GM21390 (cell line): ENCODE data around the gene PDE4D.
"Not testable (repeated sequence)": the region's sequence is repeated elsewhere in the genome, so short reads cannot be mapped to it uniquely, and the experiment has no call there.

ENCODE experiments used
- ATAC-seq: cut with Tn5 transposase; IDR thresholded peaks from one replicate; pipeline ENCODE4 v1.9.1; 2021; ENCODE audit not compliant: unreplicated experiment

PDE4D gene

DNA sequence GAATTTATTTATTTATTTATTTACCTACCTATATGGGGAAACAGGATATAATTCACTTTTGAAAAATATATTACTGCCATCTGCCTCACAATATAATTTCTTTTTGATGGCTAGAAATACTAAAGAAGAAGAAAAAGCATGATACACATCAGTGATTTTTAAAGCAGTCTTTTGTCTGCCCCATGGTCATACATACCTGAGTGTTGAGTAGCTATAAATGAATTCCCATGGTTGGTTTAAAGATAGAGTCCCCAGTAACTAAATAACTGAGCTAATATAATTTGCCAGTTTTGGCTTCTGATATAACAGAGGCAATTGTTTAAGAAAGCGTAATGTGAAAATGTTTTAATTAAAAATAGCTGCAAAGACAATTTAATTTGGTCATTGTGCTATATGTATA is 447.8 kb downstream of the PDE4D start:
- no peak for ATAC-seq

- ATAC-seq, result no peak
These were observed 454.2 kb downstream of the PDE4D start for GRCh38 chr5:59439303-59439702.

- ATAC-seq, result no peak
These were observed 456.4 kb downstream of the PDE4D start for GRCh38 chr5:59437176-59437575.

DNA sequence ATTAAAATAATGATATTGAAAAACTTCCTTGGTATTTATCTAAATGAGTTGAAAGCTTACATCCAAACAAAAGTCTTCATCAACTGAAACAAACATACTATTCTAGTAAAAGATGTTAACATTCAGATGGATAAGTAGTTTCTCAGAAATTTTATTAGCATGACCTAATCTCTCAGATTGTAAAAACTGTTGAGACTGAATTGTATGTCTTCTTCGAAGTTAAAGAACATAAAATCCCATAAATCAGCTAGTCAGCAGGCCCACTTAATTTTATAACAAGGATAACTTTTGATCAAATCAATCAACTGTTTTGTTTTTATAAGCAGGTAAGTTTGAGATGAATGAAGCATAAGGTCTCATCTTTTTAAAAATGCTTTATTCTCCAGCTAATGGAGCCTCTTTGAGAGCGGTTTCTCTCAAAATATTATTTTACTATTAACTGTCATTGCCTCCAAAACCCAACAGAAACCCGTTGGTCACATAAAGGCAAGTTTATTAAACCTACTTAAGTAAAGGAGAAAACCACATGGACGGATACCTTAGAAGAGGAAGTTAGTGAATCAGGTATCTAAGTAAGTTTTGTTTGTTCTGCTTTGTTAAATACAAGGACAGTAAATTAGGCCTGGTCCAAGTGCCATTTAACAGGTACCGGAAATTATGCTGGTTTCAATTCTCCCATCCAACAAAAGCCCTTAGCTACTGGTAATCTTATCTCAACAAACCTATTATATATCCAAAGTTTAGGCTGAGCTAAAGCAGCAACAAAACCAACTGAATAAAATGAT is 457.0 kb downstream of the PDE4D start:
- no peak for ATAC-seq

DNA sequence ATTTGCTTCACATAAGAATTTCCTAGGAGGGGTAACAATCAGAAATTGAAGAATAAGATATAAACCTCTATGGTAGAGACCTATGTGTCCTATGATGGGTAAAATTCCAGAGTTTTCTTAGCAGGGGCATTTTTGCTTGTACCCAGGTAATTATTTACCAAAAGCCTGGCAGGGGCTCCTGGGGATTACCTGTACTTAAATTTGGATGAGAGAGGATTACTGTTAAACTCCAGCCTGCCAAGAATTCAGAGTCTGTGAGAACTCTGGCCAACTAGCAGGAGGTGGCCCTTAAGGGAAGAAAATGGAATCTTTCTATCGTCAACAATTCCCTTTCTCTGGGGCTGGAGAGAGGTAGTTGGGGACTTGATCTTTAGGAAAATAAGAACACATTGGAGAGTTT is 460.4 kb downstream of the PDE4D start:
- no peak for ATAC-seq

DNA sequence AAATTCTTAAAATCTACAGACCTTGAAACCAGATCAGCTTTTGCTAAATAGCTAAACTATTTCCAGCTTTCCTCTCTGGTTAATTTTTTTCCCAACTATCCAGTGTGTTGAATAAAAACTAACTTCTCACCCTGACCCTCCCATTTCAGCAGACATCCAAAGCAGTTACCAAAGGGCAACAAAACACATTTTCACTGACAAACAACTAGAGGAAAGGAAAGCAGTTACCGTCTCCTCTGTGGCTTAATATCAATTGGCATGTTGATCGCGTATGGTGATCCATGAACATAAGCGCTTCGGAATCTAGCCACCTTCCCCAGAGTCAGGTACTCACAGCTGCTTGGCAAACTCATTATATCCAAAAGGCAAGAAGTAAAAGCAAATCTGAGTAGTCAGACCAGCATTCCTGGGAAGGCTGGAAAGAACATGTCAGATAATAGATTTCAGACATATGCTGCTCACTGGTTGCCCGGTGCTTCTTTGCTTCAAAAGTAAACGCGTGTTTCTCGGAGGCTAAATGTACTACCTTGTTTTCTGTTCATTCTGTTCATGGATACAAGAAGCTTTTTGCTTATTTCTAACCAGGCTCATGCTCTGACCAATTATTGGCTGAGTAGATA is 463.4 kb downstream of the PDE4D start:
- no peak for ATAC-seq

- no peak for ATAC-seq
These were observed 465.1 kb downstream of the PDE4D start for GRCh38 chr5:59428391-59428790.

DNA sequence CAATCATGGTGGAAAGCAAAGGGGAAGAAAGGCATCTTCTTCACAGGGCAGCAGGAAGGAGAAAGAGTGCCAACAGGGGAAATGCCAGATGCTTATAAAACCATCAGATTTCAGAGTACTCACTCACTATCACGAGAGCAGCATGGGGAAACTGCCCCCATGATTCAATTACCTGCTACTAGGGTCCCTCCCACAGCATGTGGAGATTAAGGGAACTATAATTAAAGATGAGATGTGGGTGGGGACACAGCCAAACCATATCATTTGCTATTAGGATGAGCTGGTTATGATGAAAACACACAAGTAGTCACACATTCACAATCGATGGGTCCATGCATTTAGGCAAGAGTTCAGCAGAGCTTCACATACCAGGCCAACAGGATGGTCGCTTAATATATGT is 469.0 kb downstream of the PDE4D start:
- no peak for ATAC-seq

DNA sequence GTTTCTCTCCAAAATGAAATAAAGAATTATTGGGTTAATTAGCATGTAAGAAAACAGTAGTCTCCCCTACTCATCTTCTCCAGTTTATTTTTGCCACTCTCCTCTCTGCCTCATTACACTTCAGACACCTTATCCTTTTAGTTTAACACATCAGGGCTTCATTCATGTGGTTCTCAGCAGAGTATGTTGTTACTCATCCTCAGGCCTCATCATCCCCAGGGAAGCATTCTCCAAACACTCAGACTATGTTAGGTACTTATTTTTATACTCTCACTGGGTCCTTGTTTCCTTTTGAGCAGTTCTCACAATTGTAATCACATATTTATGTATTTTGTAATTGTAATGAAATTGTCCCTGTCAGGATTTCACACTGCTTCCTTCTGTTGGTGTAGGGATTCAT is 470.5 kb downstream of the PDE4D start:
- ATAC-seq, result no peak

GRCh38 chr5:59421986-59422941 is 471.3 kb downstream of the PDE4D start:
- no peak for ATAC-seq

- no peak for ATAC-seq
These were observed 472.9 kb downstream of the PDE4D start for GRCh38 chr5:59420596-59420995.

DNA sequence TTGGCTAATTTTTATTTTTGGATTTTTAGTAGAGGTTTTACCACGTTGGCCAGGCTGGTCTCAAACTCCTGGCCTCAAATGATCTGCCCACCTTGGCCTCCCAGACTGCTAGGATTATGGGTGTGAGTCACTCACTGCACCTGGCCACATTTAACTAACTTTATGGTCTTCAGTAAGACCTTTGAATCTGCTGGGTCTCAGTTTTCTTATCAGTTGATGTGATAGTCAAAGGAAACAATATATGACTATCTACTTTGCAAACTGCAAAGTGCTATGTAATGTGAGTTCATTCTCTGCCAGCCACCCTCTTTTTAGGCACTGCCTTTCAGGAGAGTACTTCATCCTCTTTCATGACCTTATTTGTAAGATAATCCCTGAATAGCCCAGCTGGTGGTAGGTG is 474.7 kb downstream of the PDE4D start:
- no peak for ATAC-seq

DNA sequence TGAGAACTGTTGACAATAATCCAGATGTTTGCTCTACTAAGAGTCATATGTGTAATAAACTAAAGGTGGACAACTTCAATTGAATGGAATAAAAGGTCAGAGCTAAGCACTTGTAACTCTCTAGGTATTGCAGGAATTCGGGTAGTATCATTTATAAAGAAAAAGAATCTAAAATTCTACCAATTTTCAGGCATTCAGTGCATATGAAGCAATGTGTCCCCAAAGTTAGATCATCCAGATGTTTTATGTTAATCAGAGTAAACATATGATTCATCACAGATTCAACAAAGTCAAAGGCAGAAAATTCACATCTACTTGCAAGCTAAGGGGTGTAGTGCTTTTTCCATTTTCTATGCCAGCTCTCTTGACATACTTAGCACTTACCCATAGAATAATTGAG is 477.1 kb downstream of the PDE4D start:
- no peak for ATAC-seq

DNA sequence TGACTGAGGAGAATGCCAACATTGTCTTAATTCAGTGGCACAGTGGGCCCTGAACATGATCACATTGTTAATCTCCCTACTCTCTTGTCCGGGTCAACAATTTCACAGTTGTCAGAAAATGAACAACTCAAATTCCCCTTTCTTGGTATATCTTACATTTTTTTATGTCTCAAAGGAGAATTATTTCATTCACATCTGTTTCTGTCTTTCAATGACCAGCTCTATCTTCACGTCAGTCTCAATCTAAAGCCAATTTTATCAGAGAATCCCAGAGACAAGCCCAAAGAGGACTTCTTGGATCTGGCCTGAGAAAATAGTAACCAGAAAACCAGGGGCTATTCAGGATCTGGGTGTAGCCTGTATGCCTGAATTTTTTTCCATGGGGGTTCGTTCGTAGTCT is 477.5 kb downstream of the PDE4D start:
- ATAC-seq, result no peak

DNA sequence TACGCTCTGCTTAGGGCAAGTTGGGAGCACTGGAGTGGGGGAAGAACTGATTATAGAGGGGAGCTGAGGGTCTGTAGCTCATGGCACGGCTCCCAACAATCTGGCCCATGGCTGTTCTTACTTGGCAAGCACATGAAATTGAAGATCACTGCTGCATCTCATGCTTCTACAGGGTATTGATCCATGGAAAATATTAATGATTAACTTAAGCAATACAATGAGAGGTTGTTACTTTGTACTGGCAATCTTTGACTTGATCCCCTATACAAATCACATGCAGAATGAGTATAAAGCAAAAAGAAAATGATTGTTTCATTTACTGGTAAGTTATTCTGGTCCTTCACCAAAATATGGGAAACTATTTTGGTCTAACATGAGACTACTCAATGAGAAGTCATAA is 481.1 kb downstream of the PDE4D start:
- ATAC-seq, result no peak

DNA sequence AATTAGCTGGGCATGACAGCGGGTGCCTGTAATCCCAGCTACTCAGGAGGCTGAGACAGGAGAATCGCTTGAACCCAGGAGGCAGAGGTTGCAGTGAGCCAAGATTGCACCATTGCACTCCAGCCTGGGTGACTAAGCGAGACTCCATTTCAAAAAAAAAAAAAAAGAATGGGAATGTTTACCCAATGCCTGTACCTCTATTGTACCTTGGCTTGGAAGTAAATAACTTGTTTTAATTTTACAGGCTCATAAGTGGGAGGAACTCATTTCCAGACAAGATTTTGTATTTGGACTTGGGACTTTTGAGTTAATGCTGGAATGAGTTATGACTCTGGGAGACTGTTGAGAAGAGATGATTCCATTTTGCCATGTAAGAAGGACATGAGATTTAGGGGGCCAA is 484.5 kb downstream of the PDE4D start:
- not testable (repeated sequence) for ATAC-seq

DNA sequence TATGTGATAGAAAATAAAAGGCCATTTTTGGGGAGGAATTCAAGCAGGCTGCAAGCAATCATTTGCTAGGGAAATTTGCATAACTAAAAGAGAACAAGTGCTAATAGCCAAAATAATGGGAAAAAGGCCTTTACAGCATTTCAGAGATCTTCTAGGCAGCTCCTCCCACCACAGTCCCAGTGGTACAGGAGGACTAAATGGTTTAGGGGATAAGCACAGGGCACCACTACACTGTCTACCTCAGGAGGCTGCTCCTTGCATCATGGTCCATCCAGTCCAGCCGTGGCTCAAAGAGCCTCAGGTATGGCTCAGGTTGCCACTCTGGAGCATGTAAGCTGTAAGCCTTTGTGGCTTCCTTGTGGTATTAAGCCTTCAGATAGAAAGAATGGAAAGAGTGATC is 485.6 kb downstream of the PDE4D start:
- ATAC-seq, result no peak

- no peak for ATAC-seq
These were observed 491.9 kb downstream of the PDE4D start for GRCh38 chr5:59401637-59402036.

GRCh38 chr5:59394956-59395355 is 498.6 kb downstream of the PDE4D start:
- ATAC-seq, result not testable (repeated sequence)

- ATAC-seq, result no peak
These were observed 499.7 kb downstream of the PDE4D start for GRCh38 chr5:59393585-59394420.

- no peak for ATAC-seq
These were observed 501.9 kb downstream of the PDE4D start for GRCh38 chr5:59391576-59391975.
